Myocyte (in vitro differentiated cells): Measurements from ENCODE around the gene CYCS. TPM values are rescaled to one million over a fixed set of nuclear protein-coding genes. Genes with fewer than 3 reads are reported as not detected.

Source experiments
- DNase-seq: peaks from one replicate; pipeline ENCODE4 v3.0.0-alpha.2; 2012; ENCODE audit warnings: low read depth
- total RNA-seq: library from RNA; depleted of rRNA; stranded (reverse); fragments of >200 nt; gene quantifications from 2 replicates; pipeline ENCODE4 v1.2.3, GENCODE V29; 2014

Gene CYCS
- total RNA-seq, 1 donor from 2014 or later: 208 TPM

DNA sequence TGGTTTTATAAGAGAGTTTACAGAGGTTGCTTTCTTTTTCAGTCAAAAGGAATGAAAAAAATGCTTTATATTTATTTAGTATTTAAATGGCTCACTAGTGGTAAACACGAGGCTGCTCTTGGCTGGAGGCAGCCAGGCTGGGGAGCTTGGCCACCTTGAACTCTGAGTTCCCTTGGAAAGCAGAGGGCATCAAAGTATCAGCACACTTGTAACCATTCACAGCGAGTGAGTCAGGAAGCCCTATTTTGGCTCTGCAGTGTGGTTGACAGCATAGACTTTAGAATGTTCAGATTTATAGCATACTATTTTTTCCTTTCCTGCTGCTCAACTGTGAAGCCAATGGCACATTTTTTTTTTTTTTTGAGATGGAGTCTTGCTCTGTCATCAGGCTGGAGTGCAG is 51.6 kb downstream of the CYCS start:
- DNase-seq: peak; percentile 66

Other genes with a start within 250 kb of the CYCS start
- 48.8 and 63.2 TPM in 2 replicates for gene OSBPL3, start 145.1 kb downstream of the CYCS start, total RNA-seq
- not detected in 2 replicates for gene NPVF, start 103.2 kb upstream of the CYCS start, total RNA-seq